WTC11 (cell line): Measurements from ENCODE around the gene RETREG3. TPM values are rescaled to one million over a fixed set of nuclear protein-coding genes. Genes with fewer than 3 reads are reported as not detected.
A peak's percentile ranks its signal among the peaks of the same experiment; 100 is the strongest.

Experiments used
- ATAC-seq: fragments of 200-7000 bp; cut with Tn5 transposase; 2 replicates; pipeline ENCODE4 v1.10.0; 2021; ENCODE audit warnings: mild to moderate bottlenecking, moderate library complexity
- CTCF ChIA-PET: fragments of 300-600 bp; sonication (Branson Sonifier 250); formaldehyde crosslinking; loops from one replicate; lab custom pipeline; 2021; ENCODE audit warnings: antibody characterized with exemption; lab: Charles Lee
- POLR2A ChIA-PET: fragments of 350-600 bp; sonication (Branson Sonifier 250); formaldehyde crosslinking; loops from one replicate; lab custom pipeline; 2021; ENCODE audit warnings: antibody characterized with exemption; lab: Charles Lee
- DNase-seq: peaks from one replicate; pipeline ENCODE4 v3.0.0; 2021; ENCODE audit warnings: low spot score
- H3K27ac Mint-ChIP-seq: 2 replicates; pipeline ENCODE4 v1.8.0; 2021; ENCODE audit warnings: mixed read lengths
- H3K27me3 Mint-ChIP-seq: 2 replicates; pipeline ENCODE4 v1.8.0; 2021; ENCODE audit warnings: low read depth, mild to moderate bottlenecking, moderate library complexity, mixed read lengths
- H3K36me3 Mint-ChIP-seq: 2 replicates; pipeline ENCODE4 v1.8.0; 2021; ENCODE audit warnings: mixed read lengths
- H3K4me1 Mint-ChIP-seq: 2 replicates; pipeline ENCODE4 v1.8.0; 2022; ENCODE audit warnings: mixed read lengths
- H3K4me3 Mint-ChIP-seq: 2 replicates; pipeline ENCODE4 v1.8.0; 2021; ENCODE audit warnings: mild to moderate bottlenecking, moderate library complexity, mixed read lengths
- H3K9me3 Mint-ChIP-seq: 2 replicates; pipeline ENCODE4 v1.8.0; 2021; ENCODE audit warnings: mixed read lengths
- CREB1 ChIP-seq: sonication (generic); formaldehyde crosslinking; IDR thresholded peaks from 2 replicates; pipeline ENCODE4 v1.8.0; 2023; ENCODE audit warnings: mild to moderate bottlenecking, missing genetic modification reagents
- GABPB1 ChIP-seq: sonication (generic); formaldehyde crosslinking; IDR thresholded peaks from 2 replicates; pipeline ENCODE4 v1.8.1; 2023; ENCODE audit warnings: mild to moderate bottlenecking, missing genetic modification reagents
- JAZF1 ChIP-seq: fragments of 250-450 bp; sonication (Bioruptor Pico); IDR thresholded peaks from 2 replicates; pipeline ENCODE4 v1.9.0; 2021; ENCODE audit warnings: moderate library complexity, mild to moderate bottlenecking, inconsistent platforms
- MYBL2 ChIP-seq: sonication (generic); formaldehyde crosslinking; IDR thresholded peaks from 2 replicates; pipeline ENCODE4 v1.8.1; 2023; ENCODE audit warnings: mild to moderate bottlenecking, moderate library complexity, missing genetic modification reagents
- SP1 ChIP-seq: sonication (generic); formaldehyde crosslinking; conservative IDR thresholded peaks from 2 replicates; pipeline ENCODE4 v1.8.1; 2022; ENCODE audit warnings: missing genetic modification reagents
- TEAD1 ChIP-seq: sonication (generic); formaldehyde crosslinking; IDR thresholded peaks from 2 replicates; pipeline ENCODE4 v1.8.0; 2022; ENCODE audit warnings: mild to moderate bottlenecking, missing genetic modification reagents
- total RNA-seq: library from RNA; stranded (reverse); gene quantifications from 3 replicates; pipeline ENCODE4 v1.2.3, GENCODE V29; 2021
- TF ChIP-seq, protein P1 (sequence below): sonication (generic); formaldehyde crosslinking; IDR thresholded peaks from 2 replicates; pipeline ENCODE4 v1.8.0; 2022; ENCODE audit warnings: missing genetic modification reagents
- TF ChIP-seq, protein P2 (sequence below): sonication (generic); formaldehyde crosslinking; IDR thresholded peaks from 2 replicates; pipeline ENCODE4 v1.8.0; 2023; ENCODE audit warnings: missing genetic modification reagents, mild to moderate bottlenecking, borderline replicate concordance
- TF ChIP-seq, protein P3 (sequence below): fragments of 250-450 bp; sonication (Bioruptor Pico); IDR thresholded peaks from 2 replicates; pipeline ENCODE4 v2.1.2; 2022; ENCODE audit warnings: mild to moderate bottlenecking, moderate library complexity
- TF ChIP-seq, protein P4 (sequence below): sonication (generic); formaldehyde crosslinking; IDR thresholded peaks from 2 replicates; pipeline ENCODE4 v1.8.1; 2023; ENCODE audit warnings: mild to moderate bottlenecking, missing genetic modification reagents, moderate library complexity
- TF ChIP-seq, protein P5 (sequence below): sonication (generic); formaldehyde crosslinking; IDR thresholded peaks from 2 replicates; pipeline ENCODE4 v1.8.0; 2022; ENCODE audit warnings: mild to moderate bottlenecking, missing genetic modification reagents
- TF ChIP-seq, protein P6 (sequence below): sonication (generic); formaldehyde crosslinking; IDR thresholded peaks from 2 replicates; pipeline ENCODE4 v1.8.0; 2023; ENCODE audit warnings: mild to moderate bottlenecking, missing genetic modification reagents

RETREG3 gene
- total RNA-seq, 1 experiment from 2014 or later, result 40.4 TPM

DNA sequence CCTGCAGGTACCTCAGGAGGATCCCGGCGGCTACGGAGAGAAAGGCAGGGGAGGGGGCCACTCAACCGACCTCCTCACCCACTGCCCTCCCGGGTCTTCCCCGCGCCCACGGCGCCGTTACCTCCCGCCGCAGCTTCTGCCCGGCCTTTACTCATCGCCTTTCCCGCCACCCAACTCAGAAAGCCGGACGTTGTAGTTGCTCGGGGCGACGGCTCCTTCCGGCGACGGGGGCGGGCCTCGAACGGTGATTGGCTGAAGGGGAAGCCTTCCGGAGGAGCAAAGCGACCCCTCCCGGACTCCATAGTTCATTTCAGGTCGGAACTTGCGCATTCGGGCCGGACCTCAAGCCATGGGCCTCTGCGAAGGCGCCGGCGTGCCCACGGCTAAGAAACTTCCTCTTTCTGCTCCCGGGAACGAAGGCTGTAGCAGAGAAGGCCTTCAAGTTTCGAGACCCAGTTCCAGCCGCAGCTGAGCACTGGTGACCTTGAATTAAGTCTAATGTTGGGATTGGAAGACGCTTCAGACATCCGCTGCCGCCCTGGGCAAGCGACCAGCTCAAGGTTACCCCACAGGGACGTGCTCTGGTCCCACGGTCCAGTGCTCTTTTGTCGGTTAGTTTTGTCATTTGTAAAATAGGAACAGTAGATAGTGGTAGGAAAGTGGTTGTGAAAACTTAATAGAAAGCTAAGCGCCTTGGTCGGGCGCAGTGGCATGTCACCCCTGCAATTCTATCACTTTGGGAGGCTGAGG is 31.5 kb downstream of the RETREG3 start, which contains the start of gene PSMC3IP (continued):
- TF ChIP-seq, protein P1, sequence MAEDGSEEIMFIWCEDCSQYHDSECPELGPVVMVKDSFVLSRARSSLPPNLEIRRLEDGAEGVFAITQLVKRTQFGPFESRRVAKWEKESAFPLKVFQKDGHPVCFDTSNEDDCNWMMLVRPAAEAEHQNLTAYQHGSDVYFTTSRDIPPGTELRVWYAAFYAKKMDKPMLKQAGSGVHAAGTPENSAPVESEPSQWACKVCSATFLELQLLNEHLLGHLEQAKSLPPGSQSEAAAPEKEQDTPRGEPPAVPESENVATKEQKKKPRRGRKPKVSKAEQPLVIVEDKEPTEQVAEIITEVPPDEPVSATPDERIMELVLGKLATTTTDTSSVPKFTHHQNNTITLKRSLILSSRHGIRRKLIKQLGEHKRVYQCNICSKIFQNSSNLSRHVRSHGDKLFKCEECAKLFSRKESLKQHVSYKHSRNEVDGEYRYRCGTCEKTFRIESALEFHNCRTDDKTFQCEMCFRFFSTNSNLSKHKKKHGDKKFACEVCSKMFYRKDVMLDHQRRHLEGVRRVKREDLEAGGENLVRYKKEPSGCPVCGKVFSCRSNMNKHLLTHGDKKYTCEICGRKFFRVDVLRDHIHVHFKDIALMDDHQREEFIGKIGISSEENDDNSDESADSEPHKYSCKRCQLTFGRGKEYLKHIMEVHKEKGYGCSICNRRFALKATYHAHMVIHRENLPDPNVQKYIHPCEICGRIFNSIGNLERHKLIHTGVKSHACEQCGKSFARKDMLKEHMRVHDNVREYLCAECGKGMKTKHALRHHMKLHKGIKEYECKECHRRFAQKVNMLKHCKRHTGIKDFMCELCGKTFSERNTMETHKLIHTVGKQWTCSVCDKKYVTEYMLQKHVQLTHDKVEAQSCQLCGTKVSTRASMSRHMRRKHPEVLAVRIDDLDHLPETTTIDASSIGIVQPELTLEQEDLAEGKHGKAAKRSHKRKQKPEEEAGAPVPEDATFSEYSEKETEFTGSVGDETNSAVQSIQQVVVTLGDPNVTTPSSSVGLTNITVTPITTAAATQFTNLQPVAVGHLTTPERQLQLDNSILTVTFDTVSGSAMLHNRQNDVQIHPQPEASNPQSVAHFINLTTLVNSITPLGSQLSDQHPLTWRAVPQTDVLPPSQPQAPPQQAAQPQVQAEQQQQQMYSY (CRISPR knock-in tag), result peak; percentile 53; the same call in 1 of the 2 replicates
- peak; percentile 67 for TF ChIP-seq GABPB1
- TF ChIP-seq, protein P2, sequence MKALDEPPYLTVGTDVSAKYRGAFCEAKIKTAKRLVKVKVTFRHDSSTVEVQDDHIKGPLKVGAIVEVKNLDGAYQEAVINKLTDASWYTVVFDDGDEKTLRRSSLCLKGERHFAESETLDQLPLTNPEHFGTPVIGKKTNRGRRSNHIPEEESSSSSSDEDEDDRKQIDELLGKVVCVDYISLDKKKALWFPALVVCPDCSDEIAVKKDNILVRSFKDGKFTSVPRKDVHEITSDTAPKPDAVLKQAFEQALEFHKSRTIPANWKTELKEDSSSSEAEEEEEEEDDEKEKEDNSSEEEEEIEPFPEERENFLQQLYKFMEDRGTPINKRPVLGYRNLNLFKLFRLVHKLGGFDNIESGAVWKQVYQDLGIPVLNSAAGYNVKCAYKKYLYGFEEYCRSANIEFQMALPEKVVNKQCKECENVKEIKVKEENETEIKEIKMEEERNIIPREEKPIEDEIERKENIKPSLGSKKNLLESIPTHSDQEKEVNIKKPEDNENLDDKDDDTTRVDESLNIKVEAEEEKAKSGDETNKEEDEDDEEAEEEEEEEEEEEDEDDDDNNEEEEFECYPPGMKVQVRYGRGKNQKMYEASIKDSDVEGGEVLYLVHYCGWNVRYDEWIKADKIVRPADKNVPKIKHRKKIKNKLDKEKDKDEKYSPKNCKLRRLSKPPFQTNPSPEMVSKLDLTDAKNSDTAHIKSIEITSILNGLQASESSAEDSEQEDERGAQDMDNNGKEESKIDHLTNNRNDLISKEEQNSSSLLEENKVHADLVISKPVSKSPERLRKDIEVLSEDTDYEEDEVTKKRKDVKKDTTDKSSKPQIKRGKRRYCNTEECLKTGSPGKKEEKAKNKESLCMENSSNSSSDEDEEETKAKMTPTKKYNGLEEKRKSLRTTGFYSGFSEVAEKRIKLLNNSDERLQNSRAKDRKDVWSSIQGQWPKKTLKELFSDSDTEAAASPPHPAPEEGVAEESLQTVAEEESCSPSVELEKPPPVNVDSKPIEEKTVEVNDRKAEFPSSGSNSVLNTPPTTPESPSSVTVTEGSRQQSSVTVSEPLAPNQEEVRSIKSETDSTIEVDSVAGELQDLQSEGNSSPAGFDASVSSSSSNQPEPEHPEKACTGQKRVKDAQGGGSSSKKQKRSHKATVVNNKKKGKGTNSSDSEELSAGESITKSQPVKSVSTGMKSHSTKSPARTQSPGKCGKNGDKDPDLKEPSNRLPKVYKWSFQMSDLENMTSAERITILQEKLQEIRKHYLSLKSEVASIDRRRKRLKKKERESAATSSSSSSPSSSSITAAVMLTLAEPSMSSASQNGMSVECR (CRISPR knock-in tag), result peak; percentile 50

DNA sequence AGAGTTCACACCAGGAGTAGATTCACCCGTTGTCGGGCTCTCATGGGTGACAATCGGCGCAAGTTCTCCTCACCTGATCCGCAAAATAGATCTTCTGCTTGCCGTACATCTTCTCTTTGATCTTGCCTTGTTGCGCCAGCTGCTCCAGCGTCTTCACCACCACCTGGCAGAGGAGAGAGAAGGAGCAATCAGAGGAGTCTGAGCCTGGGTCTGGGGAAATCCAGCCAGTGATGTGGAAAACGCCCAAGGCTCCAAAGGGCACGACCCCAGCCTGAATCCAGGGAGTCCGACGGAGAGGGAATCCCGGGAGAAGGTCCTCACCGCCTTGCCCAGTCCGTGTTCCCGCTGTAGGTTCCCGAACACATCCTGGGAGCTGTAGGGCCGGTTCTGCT is 32.0 kb downstream of the RETREG3 start:
- peaks cover 20% of the 10 kb centered on the region for H3K4me1 Mint-ChIP-seq
- ChIA-PET POLR2A (interaction anchor here (0.5 to 1.6 kb wide), 6 partner anchors 23 to 106 kb away, joined by 3 to 7 read pairs (median 3); partner anchors contain the start of genes CNTNAP1 and PLEKHH3), CTCF (interaction anchor here (0.8 to 3.3 kb wide), 24 partner anchors 10 to 264 kb away, joined by 3 to 122 read pairs (median 20); partner anchors contain the start of genes CCR10, CNTNAP1, MLX and NAGLU)
- peaks cover 27% of the 10 kb centered on the region for H3K36me3 Mint-ChIP-seq
- peak overlapping the region; percentile 98 for H3K4me3 Mint-ChIP-seq
- ATAC-seq (peak; percentile 21), DNase-seq (no peak)
- no peaks in the 10 kb centered on the region for H3K27me3 Mint-ChIP-seq
- peak overlapping the region; percentile 85 for H3K27ac Mint-ChIP-seq
- no peaks in the 10 kb centered on the region for H3K9me3 Mint-ChIP-seq
- TF ChIP-seq MYBL2 (no peak), JAZF1 (CRISPR knock-in tag) (no peak), CREB1 (CRISPR knock-in tag) (0 out of 2 replicates have a peak, but pooled peaks have one; percentile 9)
- TF ChIP-seq, protein P3, sequence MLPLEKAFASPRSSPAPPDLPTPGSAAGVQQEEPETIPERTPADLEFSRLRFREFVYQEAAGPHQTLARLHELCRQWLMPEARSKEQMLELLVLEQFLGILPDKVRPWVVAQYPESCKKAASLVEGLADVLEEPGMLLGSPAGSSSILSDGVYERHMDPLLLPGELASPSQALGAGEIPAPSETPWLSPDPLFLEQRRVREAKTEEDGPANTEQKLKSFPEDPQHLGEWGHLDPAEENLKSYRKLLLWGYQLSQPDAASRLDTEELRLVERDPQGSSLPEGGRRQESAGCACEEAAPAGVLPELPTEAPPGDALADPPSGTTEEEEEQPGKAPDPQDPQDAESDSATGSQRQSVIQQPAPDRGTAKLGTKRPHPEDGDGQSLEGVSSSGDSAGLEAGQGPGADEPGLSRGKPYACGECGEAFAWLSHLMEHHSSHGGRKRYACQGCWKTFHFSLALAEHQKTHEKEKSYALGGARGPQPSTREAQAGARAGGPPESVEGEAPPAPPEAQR (CRISPR knock-in tag), result no peak
- TF ChIP-seq, protein P1 (CRISPR knock-in tag), result no peak
- TF ChIP-seq, all 79 proteins: peak for 1

DNA sequence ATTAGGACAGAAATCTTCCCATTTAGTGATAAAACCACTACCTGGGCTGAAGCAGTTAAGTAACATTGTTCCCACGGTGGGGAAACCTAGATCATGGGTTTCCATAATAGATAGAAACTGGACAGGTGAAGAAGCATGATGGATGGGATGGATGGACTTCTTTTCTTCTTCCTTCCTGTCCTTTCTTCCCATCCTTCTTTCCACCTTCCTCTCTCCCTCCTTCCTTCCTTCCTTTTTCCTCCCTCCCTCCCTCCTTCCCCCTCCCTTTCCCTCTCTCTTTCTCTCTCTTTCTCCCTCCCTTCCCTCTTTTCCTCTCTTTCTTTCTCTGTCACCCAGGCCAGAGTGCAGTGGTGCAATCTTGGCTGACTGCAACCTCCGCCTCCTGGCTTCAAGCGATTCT is 34.7 kb downstream of the RETREG3 start:
- CTCF ChIA-PET, result no interaction called here
- Mint-ChIP-seq H3K9me3 (no peaks in the 10 kb centered on the region), H3K27ac (no peak overlapping the region), H3K4me1 (peaks cover 20% of the 10 kb centered on the region), H3K4me3 (no peak overlapping the region), H3K36me3 (peaks cover 43% of the 10 kb centered on the region), H3K27me3 (no peaks in the 10 kb centered on the region)
- POLR2A ChIA-PET, result no interaction called here
- no peak for ATAC-seq
- no peak for DNase-seq
- TF ChIP-seq, protein P4, sequence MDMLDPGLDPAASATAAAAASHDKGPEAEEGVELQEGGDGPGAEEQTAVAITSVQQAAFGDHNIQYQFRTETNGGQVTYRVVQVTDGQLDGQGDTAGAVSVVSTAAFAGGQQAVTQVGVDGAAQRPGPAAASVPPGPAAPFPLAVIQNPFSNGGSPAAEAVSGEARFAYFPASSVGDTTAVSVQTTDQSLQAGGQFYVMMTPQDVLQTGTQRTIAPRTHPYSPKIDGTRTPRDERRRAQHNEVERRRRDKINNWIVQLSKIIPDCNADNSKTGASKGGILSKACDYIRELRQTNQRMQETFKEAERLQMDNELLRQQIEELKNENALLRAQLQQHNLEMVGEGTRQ (CRISPR knock-in tag), result no peak
- TF ChIP-seq SP1 (no peak), TEAD1 (CRISPR knock-in tag) (no peak)
- TF ChIP-seq, protein P5, sequence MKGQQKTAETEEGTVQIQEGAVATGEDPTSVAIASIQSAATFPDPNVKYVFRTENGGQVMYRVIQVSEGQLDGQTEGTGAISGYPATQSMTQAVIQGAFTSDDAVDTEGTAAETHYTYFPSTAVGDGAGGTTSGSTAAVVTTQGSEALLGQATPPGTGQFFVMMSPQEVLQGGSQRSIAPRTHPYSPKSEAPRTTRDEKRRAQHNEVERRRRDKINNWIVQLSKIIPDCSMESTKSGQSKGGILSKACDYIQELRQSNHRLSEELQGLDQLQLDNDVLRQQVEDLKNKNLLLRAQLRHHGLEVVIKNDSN (CRISPR knock-in tag), result no peak
- TF ChIP-seq, protein P6, sequence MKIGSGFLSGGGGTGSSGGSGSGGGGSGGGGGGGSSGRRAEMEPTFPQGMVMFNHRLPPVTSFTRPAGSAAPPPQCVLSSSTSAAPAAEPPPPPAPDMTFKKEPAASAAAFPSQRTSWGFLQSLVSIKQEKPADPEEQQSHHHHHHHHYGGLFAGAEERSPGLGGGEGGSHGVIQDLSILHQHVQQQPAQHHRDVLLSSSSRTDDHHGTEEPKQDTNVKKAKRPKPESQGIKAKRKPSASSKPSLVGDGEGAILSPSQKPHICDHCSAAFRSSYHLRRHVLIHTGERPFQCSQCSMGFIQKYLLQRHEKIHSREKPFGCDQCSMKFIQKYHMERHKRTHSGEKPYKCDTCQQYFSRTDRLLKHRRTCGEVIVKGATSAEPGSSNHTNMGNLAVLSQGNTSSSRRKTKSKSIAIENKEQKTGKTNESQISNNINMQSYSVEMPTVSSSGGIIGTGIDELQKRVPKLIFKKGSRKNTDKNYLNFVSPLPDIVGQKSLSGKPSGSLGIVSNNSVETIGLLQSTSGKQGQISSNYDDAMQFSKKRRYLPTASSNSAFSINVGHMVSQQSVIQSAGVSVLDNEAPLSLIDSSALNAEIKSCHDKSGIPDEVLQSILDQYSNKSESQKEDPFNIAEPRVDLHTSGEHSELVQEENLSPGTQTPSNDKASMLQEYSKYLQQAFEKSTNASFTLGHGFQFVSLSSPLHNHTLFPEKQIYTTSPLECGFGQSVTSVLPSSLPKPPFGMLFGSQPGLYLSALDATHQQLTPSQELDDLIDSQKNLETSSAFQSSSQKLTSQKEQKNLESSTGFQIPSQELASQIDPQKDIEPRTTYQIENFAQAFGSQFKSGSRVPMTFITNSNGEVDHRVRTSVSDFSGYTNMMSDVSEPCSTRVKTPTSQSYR (CRISPR knock-in tag), result no peak
